Posterior cingulate gyrus (tissue), 11 donors: ENCODE results near the gene KCNJ16.

Source experiments
- DNase-seq, 10 donors: peaks; one replicate each; pipeline versions ENCODE4 v3.0.0 to v3.0.0-alpha.2; 2020 to 2021; ENCODE audit warnings: mixed read lengths in 3 of 10
- intact Hi-C: fragments of 100-400 bp; cut with DNase I; formaldehyde crosslinking; loops from one replicate; pipeline ENCODE4 v1.15.1; 2023

Gene KCNJ16

DNA sequence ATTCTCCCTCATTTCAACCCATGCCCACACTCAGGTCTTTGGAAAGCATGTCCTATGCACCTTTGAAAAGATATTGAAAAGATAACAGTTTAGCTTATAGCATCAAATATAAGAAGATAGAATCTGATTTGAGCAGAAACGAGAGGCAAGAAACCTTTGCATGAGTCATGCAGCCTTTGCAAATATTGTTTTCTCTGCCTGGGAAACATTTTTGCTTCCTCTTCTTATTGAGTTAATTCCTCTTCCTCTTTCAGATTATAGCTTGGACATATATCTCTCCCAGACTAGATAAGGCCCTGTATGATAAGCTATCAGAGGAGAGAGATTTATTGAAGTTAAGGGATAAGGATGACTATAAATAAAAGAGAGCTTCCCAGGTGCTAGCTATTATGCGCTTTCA, 48.2 kb downstream of the KCNJ16 start:
- DNase-seq = no peak
- intact Hi-C loops = no loop called here

DNA sequence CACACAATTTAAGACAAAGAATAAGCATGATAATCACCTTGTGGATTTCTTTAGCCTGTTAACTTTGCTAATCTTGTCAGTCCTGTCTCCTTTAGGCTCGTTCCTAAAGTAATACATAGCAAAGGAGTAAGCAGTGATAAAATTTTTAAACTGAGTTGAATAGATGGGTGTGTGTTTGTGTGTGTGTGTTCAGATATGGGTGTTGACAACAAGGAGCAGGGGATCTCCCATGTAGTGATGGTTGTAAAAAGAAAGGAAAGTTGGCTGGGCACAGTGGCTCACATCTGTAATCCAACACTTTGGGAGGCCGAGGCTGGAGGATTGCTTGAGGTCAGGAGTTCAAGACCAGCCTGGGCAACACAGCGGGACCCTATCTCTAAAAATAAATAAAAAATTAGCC, 49.7 kb downstream of the KCNJ16 start:
- no peak for DNase-seq
- intact Hi-C loops = no loop called here

GRCh38 chr17:70127221-70127873, 52.3 kb downstream of the KCNJ16 start:
- DNase-seq = no peak
- intact Hi-C loops = no loop called here

DNA sequence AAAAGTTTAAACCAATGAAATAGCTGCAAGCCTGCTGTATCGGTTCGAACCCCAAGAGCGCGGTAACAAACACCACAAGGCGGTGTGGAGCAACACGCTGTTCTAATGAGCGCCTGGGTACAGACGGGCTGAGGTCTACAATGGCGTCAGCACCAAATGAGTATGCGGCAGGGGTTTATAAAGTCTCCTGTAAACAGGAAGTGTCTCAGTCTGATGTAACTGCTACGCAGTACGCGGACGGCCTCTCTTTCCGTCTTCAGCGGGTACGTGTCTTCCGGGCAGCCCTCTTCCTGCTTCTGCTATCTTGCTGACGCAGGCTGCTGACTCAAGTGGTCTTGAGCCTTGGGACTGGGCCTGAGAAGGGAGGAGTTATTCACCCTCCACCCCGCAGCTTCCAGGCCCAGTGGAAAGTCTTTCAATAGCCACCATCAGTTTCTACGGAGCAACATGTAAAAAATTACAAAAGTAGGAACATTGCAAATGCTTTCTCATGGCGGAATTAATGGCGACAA, 53.8 kb downstream of the KCNJ16 start:
- peak in 1 of 10 donors; percentile 56 for DNase-seq
- intact Hi-C loops = no loop called here

DNA sequence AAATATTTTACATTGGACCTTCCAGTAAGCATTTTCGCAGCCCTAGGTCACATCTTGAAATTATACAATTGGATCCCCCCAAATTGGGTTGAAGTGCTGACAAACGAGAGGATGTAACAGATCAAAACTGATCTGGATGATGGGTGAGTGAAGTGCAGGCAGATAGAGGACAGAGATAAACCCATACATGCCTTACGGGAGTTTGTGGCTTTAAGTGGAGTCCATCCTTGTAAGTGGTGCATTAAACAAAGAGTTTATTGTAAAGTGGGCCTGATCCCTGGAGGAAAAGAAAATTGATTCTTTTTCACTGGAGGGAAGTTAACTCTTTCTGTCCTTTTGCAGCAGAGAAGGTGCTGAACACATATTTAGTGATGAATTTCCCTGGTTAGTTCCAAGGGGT, 55.3 kb downstream of the KCNJ16 start:
- DNase-seq = no peak
- intact Hi-C loops = no loop called here

DNA sequence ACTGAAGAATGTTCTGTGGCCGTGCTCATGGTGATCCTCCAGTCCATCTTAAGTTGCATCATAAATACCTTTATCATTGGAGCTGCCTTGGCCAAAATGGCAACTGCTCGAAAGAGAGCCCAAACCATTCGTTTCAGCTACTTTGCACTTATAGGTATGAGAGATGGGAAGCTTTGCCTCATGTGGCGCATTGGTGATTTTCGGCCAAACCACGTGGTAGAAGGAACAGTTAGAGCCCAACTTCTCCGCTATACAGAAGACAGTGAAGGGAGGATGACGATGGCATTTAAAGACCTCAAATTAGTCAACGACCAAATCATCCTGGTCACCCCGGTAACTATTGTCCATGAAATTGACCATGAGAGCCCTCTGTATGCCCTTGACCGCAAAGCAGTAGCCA, 57.5 kb downstream of the KCNJ16 start:
- intact Hi-C loops = no loop called here
- DNase-seq = no peak

DNA sequence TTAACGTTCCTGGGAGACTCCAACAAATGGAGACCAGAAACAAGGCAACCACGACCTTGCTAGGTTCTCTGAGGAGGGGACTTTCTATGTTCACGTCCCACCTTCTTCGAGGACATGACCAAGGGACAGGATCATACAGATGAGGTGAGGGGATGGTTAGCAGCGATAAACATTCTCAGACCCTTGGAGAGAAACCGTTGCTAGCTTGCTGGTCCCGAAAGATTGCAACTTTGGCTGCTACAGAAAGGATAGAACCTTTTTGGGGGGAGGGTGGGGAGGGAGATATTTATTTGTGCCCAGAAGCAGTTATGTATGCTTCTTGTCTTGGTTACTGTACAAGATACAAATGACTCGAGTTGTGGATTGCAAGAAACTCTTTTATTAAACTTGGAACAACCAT, 59.0 kb downstream of the KCNJ16 start:
- no peak for DNase-seq
- intact Hi-C loops = no loop called here

DNA sequence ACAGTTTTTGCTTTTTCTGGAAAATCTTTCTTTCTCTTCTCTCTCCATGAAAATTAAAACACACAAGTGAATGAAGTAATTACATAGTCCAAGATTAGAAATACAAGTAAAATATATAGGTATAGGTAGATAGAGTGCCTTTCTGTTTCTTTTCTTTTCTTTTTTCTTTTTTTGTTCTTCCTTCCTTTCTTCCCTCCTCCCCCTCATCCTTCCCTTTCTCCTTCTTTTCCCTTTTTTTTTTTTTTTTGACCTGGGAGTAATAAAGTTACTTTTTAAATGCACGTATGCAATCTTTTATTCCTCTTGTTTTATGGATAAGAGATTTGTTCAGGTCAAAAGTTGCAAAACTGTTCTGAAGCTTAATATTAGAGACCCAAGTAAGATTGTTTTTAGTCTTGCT, 59.8 kb downstream of the KCNJ16 start:
- DNase-seq = no peak
- intact Hi-C loops = no loop called here

GRCh38 chr17:70136131-70136530, 61.1 kb downstream of the KCNJ16 start:
- DNase-seq = no peak
- intact Hi-C loops = no loop called here

- peak in 2 of 10 donors; percentile 22 to 37 for DNase-seq
- intact Hi-C loops = no loop called here
Measured at GRCh38 chr17:70137451-70138230, 62.6 kb downstream of the KCNJ16 start.

- intact Hi-C loops = no loop called here
- no peak for DNase-seq
Measured at GRCh38 chr17:70138291-70138865, 63.4 kb downstream of the KCNJ16 start.

GRCh38 chr17:70139449-70139993, 64.5 kb downstream of the KCNJ16 start:
- intact Hi-C loops = no loop called here

DNA sequence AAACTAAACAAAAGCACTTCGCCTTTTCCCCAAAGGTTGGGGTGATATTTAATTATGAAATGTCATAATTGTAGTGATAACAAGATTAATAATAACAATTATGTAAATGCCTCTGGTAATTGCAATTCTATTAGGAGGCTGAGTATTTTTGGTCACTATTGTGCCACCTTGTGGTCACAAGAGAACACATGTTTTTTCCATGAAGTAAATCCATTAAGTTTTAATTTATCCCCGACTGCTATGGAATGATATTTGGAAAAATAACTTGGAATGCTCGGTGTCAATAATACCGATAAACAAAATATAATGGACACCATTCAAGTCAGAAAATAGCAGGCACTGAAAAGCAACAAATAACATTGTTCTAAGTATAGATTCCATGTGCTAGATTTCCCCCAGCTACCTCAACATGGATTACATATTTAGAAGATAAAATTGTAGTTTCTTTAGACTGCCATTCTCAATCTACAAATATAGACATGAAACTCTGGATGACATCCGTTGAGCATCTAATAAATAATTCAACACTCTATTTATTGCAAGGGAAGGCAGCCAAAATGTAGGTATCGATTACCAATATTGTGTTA, 69.3 kb downstream of the KCNJ16 start:
- no peak for DNase-seq
- intact Hi-C loops = loop anchor here (5.0 kb wide), 2 partner anchors 537 to 572 kb away; no protein-coding TSS in a partner anchor

More at GRCh38 chr17:70139449-70139993, 64.5 kb downstream of the KCNJ16 start:
- DNase-seq = no peak

DNA sequence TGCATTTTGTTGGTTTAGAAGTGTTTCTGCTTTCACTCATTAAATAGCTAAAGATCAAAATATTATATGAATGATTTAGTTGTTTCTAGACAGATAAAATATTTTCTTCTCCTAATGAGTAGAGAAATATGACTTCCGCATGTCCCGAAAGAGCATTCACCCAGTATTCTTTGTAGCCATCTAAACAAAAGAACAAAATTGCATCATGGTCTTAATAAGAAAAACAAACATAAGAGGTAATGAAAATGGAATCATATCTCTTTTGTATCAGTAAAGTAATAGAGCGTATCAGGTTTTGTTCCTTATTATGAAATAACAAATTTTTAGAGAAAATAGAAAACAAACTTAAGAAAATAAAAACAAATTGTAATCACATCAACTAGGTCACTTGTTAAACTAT, 78.2 kb downstream of the KCNJ16 start:
- intact Hi-C loops = no loop called here
- DNase-seq = no peak

GRCh38 chr17:70157151-70157550, 82.1 kb downstream of the KCNJ16 start:
- intact Hi-C loops = no loop called here

DNA sequence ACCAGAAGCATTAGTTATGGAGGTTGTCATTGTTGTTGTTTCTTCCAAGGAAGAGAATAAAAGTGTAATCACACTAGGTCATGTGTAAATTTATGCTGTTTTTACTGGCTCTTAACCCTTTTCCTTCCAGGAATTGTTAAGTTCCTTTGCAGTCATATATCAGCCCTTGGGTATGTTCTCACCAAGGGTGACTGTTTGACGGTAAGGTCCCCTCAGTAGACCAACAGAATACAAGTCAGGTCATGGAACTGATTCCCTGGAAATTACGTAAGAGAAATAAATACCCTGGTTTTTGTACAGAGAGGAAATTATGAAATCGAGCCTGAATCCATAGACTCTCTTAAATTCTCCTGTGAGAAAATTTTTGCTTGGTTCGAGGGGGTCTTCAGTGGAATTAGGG, 83.2 kb downstream of the KCNJ16 start:
- no peak for DNase-seq

More at GRCh38 chr17:70157151-70157550, 82.1 kb downstream of the KCNJ16 start:
- peak in 3 of 10 donors; percentile 41 to 87 (median 55) for DNase-seq

GRCh38 chr17:70158591-70158990, 83.6 kb downstream of the KCNJ16 start:
- intact Hi-C loops = no loop called here
- no peak for DNase-seq

More for the DNA sequence above, 83.2 kb downstream of the KCNJ16 start:
- intact Hi-C loops = no loop called here

DNA sequence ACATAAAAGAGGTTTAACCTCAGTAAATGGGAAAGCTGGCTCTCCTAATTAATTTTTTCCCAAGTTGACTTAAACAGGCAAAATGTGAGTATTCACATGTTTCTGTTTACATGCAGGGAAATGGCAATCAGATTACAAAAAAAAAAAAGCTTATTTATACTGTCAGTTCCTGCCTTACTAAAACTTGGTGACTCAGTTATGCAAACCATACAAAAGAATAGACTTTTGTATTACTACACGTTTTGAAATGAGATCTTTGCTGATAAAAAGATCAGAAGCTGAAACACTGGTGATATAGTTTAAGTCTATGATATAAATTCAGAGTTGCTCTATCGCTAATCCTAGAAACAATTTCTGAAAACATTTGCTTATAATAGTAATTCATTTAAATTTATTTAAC, 85.0 kb downstream of the KCNJ16 start:
- intact Hi-C loops = no loop called here

DNA sequence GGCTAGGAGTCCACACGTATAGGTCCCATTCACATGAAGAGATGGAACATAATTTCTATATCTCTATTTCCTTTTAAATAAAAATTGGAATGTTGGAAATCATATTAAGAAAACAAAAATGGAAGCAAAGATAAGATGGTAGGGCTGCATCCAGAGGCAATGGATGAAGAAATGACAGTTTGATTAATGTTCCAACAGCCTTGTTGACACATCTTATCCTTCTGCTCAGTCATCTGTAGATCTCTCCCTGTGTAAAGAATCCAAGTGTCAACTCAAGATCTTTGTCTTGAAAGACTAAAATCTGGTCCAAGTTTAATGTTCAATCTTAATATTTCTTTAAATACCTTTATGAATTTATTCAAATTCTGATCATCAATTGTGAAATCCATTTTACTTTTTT, 86.5 kb downstream of the KCNJ16 start:
- DNase-seq = no peak
- intact Hi-C loops = no loop called here

More for the DNA sequence above, 85.0 kb downstream of the KCNJ16 start:
- no peak for DNase-seq

DNA sequence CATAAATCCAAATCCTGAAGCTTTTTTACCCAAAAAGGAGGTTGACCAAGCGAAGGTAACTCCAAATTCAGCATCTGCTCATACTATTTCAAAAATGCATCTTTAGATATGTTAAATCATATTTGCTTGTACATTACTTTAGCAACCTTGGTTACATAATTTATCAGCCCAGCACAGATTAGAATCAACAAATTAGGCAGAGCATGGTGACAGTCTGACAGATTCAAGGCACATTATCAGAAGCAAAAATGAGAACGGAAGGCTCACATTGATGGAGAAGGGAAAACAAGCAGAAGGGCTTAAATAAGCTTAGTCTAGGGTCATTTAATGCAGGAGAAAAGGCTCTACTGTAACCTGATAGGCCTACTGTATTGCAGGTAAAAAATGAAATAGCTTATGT, 90.4 kb downstream of the KCNJ16 start:
- DNase-seq = no peak
- intact Hi-C loops = no loop called here

- intact Hi-C loops = no loop called here
- DNase-seq = no peak
Measured at GRCh38 chr17:70166615-70167014, 91.6 kb downstream of the KCNJ16 start.
